Measurements from ENCODE around the gene NFIA.

Gene NFIA

DNA sequence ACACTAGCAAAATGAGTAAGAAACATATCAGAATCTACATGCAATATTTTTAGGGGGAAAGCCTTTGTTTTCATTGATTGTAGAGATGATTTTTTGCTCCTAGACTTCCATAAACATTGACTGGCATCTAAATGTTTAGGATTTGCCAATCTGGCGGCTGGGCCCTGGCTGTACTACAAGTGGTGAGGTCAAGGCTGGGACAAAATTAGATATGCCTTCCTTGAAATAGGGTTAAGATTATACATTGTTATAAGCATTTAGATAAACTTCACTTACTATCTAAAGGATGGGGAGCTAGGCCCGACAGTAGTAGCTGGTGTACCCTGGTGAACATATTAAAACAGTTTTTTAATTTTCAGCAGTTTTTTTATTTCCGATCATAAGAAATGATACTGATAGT, 5.2 kb downstream of the NFIA start:
- TF ChIP-seq, protein P1, sequence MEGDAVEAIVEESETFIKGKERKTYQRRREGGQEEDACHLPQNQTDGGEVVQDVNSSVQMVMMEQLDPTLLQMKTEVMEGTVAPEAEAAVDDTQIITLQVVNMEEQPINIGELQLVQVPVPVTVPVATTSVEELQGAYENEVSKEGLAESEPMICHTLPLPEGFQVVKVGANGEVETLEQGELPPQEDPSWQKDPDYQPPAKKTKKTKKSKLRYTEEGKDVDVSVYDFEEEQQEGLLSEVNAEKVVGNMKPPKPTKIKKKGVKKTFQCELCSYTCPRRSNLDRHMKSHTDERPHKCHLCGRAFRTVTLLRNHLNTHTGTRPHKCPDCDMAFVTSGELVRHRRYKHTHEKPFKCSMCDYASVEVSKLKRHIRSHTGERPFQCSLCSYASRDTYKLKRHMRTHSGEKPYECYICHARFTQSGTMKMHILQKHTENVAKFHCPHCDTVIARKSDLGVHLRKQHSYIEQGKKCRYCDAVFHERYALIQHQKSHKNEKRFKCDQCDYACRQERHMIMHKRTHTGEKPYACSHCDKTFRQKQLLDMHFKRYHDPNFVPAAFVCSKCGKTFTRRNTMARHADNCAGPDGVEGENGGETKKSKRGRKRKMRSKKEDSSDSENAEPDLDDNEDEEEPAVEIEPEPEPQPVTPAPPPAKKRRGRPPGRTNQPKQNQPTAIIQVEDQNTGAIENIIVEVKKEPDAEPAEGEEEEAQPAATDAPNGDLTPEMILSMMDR (IDR thresholded peaks at IDR 0.05): no peak
- no peak for DNase-seq (ENCODE audit: low spot score)
- Histone ChIP-seq H3K4me3 (peak overlapping the region; percentile 93), H3K27ac (peak overlapping the region; percentile 77 to 97)

DNA sequence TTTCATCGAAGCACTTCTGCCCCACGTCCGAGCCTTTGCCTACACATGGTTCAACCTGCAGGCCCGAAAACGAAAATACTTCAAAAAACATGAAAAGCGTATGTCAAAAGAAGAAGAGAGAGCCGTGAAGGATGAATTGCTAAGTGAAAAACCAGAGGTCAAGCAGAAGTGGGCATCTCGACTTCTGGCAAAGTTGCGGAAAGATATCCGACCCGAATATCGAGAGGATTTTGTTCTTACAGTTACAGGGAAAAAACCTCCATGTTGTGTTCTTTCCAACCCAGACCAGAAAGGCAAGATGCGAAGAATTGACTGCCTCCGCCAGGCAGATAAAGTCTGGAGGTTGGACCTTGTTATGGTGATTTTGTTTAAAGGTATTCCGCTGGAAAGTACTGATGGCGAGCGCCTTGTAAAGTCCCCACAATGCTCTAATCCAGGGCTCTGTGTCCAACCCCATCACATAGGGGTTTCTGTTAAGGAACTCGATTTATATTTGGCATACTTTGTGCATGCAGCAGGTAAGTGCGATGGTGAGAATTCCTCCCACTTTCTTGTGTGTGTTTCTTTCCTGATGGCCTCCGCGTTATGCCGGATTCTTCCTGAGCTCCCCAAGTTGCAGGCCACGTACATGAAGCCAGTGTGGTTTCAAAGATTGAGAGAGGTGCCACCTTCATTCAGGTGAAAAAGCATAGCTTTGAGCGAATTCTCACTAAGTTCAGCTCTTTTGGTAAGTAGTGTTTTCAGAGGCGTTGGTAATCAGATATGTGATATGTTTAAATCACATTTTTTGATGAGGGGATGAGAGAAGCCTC, 6.0 kb downstream of the NFIA start:
- DNase-seq (ENCODE audit: low spot score): no peak
- Histone ChIP-seq H3K4me3 (peak overlapping the region; percentile 1), H3K27ac (peak overlapping the region; percentile 24 to 97)
- TF ChIP-seq, protein P1 (IDR thresholded peaks at IDR 0.05): no peak

DNA sequence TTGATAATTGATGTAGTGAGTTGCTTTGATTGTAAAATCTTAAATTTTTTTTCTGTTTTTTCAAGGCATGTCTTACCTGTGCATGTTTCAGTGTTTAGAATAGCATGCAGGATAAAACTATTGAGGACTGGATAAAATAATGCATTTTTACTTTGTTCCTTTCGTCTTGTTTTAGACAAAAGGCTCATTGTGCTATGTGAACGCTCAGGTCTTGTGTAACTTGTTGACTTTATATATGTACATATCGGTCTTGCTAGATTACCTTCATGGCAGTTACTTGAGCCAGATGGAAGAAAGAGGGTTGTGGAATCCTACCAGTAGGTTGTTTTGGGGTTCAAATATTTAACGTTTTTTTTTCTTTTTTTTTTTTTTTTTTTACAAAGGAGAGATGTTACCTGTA, 7.0 kb downstream of the NFIA start:
- DNase-seq (ENCODE audit: low spot score): no peak
- H3K4me3 ChIP-seq: no peak overlapping the region
- TF ChIP-seq, protein P1 (IDR thresholded peaks at IDR 0.05): no peak
- H3K27ac ChIP-seq: peak overlapping the region; percentile 24 to 97

DNA sequence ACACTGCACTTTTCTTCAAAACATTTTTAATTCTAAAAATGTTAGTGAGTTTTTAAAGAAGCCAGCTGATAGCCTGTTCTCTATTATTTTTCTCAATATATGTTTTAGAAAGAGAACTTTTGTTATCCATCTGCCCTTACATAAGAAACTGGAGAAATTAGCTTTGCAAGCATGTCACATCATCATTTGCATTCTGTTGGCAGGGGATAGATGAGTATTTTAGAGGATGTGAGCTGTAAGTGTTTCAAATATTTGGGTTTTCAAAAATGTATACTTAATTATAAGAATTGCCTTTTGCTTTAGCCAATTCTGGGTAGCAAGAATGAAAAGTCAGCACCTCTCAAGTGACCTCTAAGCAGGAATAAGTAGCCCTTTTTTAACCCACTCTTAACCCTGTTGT, 7.4 kb downstream of the NFIA start:
- TF ChIP-seq, protein P1 (IDR thresholded peaks at IDR 0.05): no peak
- Histone ChIP-seq H3K27ac (peak overlapping the region in 1 of 2 donors; percentile 97), H3K4me3 (no peak overlapping the region)
- DNase-seq (ENCODE audit: low spot score): no peak

DNA sequence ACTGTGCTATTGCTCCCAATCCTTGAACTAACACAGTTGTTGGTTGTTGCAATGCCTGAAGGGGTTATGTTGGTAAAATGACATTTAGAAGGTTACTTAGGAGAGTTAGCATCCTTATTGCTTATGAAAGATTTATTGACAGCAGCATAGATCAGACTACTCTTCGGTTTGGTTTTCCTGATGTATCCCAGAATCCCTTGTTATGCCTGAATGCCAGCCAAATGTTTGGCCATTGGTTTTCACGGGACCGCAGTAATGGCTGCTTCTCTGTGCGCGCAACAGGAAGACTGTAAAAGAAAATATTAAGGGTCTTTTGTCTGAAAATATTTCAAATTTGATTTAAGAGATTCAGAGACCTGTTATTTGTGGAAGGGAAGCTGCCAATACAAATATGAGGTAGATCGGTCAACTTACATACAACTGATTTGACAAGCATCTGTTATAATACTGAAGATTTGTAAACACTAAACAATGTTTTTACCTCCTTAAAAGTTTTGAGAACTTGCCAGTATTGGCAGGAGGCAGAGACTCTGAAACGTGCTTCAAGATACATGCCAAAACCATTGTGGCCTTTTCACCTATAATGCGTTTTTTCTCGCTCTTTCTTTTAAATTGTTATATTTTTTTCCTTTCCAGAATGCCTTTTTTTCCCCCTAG, 8.3 kb downstream of the NFIA start:
- Histone ChIP-seq H3K27ac (peak overlapping the region; percentile 48 to 64), H3K4me3 (peak overlapping the region; percentile 18)
- no peak for DNase-seq (ENCODE audit: low spot score)
- TF ChIP-seq, protein P1 (IDR thresholded peaks at IDR 0.05): no peak

DNA sequence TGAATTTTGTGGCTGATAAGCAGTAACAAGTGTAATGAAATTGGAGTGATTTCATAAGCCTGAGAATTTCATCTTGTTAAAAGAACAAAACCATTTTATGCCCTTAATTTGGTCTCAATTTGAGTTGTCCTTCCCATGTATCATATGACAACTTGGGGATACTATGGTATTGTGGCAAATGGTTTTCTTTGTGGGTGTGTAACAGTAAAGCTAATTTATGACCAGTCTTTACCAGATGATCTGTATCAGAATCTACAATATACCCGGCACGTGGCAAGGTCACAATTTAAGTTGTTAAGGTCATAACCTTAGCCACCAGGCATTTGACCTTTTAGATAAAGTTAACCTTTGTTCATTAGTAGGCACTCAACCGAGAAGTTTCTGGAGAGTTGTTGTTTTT, 9.1 kb downstream of the NFIA start:
- DNase-seq (ENCODE audit: low spot score): no peak
- Histone ChIP-seq H3K27ac (peak overlapping the region; percentile 48 to 78), H3K4me3 (peak overlapping the region; percentile 46)
- TF ChIP-seq, protein P1 (IDR thresholded peaks at IDR 0.05): no peak

Data from coronary artery (tissue), 2 donors.